OCI-LY3 (cell line): ENCODE results near the gene FAM237A.

Source experiments
- EZH2phosphoT487 ChIP-seq: fragments of 200-600 bp; shearing (Covaris generic); IDR thresholded peaks from 2 replicates; pipeline ENCODE4 v1.6.1; 2018; ENCODE audit warnings: antibody characterized with exemption, mixed run types, low read depth
- TF ChIP-seq, protein P1 (sequence below): fragments of 200-600, 300-600 bp; sonication (generic); IDR thresholded peaks from 2 replicates; pipeline ENCODE4 v1.5.1; 2014; ENCODE audit warnings: antibody characterized with exemption, low read length, low read depth

DNA sequence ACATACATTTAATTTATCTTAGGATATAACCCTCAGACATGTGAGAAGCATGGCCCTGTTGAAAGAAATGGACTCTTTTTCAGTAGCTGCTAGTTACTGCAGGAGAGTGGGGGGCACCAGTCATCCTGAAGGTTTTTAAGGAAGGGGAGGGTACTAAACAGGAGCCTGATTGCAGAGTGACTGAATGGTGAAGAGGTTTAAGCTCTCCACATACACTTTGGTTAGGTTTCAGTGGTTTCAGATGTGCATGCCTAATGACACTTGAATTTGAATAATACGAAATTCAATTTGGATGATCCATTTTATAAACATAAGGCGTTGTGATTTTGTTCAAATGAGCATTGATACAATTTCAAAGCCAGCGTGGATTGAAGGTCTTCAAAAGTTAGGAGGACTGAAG lies 10.9 kb upstream of the FAM237A start:
- TF ChIP-seq, protein P1, sequence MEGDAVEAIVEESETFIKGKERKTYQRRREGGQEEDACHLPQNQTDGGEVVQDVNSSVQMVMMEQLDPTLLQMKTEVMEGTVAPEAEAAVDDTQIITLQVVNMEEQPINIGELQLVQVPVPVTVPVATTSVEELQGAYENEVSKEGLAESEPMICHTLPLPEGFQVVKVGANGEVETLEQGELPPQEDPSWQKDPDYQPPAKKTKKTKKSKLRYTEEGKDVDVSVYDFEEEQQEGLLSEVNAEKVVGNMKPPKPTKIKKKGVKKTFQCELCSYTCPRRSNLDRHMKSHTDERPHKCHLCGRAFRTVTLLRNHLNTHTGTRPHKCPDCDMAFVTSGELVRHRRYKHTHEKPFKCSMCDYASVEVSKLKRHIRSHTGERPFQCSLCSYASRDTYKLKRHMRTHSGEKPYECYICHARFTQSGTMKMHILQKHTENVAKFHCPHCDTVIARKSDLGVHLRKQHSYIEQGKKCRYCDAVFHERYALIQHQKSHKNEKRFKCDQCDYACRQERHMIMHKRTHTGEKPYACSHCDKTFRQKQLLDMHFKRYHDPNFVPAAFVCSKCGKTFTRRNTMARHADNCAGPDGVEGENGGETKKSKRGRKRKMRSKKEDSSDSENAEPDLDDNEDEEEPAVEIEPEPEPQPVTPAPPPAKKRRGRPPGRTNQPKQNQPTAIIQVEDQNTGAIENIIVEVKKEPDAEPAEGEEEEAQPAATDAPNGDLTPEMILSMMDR, result no peak
- no peak for TF ChIP-seq EZH2phosphoT487
